Endothelial cell of umbilical vein (primary cell): Measurements from ENCODE around the gene LYRM9. TPM values are rescaled to one million over a fixed set of nuclear protein-coding genes. Genes with fewer than 3 reads are reported as not detected.

ENCODE experiments used
- BruUV-seq: library from RNA; stranded (reverse); fragments of 400-500 nt; replicated peaks from 2 replicates; lab custom pipeline; 2021; lab: Mats Ljungman, UMichigan
- CTCF ChIA-PET: fragments of 300-600, 350-600 bp; sonication (Branson Sonifier 250); formaldehyde crosslinking; loops from one replicate; lab custom pipeline; 2021; ENCODE audit warnings: antibody characterized with exemption, inconsistent platforms; lab: Charles Lee
- POLR2A ChIA-PET: fragments of 300-600, 350-600 bp; sonication (Branson Sonifier 250); formaldehyde crosslinking; loops from one replicate; lab custom pipeline; 2021; ENCODE audit warnings: antibody characterized with exemption, inconsistent platforms; lab: Charles Lee
- DNase-seq: peaks from one replicate; pipeline ENCODE4 v3.0.0-alpha.2; 2011; ENCODE audit warnings: low read depth, low spot score
- FAIRE-seq: peaks from 2 replicates; lab custom pipeline; 2011; peaks lifted over from hg19 to GRCh38; lab: Jason Lieb, UNC
- H2AFZ ChIP-seq: 2 replicates; pipeline ENCODE4 v1.6.0; 2012; ENCODE audit warnings: low read depth, low read length, control low read depth, inconsistent platforms
- H3K27ac ChIP-seq: 2 replicates; pipeline ENCODE4 v1.5.1; 2011; ENCODE audit warnings: low read depth, mild to moderate bottlenecking, control low read depth, low read length, moderate library complexity; ENCODE audit not compliant: insufficient read depth
- H3K27me3 ChIP-seq, 2 experiments: 2 replicates each; pipeline versions ENCODE4 v1.6.0 to v1.6.1; 2011; ENCODE audit warnings: low read length in 2 of 2, mixed read lengths in 1 of 2; ENCODE audit not compliant: control insufficient read depth in 2 of 2, insufficient read depth in 2 of 2
- H3K36me3 ChIP-seq, 2 experiments: 2 replicates in 1 of 2; 3 replicates in 1 of 2; pipeline ENCODE4 v1.5.1; 2011; ENCODE audit warnings: low read length in 2 of 2, mild to moderate bottlenecking in 1 of 2, moderate library complexity in 1 of 2; ENCODE audit not compliant: control insufficient read depth in 2 of 2, insufficient read depth in 2 of 2; ENCODE audit errors: extremely low read depth in 1 of 2
- H3K4me1 ChIP-seq: 3 replicates; pipeline ENCODE4 v1.5.1; 2011; ENCODE audit warnings: mild to moderate bottlenecking, low read length; ENCODE audit not compliant: control insufficient read depth, insufficient read depth; ENCODE audit errors: extremely low read depth
- H3K4me2 ChIP-seq: 2 replicates; pipeline ENCODE4 v1.6.1; 2011; ENCODE audit warnings: low read length, control low read depth, mixed read lengths; ENCODE audit not compliant: insufficient read depth
- H3K4me3 ChIP-seq, 3 experiments: fragments of 200-600 bp in 1 of 3; sonication (generic), shearing (Covaris generic) in 1 of 3; replicated peaks in 1 of 3; 2 replicates each; pipeline ENCODE4 v1.5.1; 2011 to 2016; ENCODE audit warnings: control low read depth in 3 of 3, low read length in 3 of 3, mild to moderate bottlenecking in 2 of 3, inconsistent platforms in 1 of 3, low read depth in 1 of 3, moderate library complexity in 1 of 3; ENCODE audit not compliant: insufficient read depth in 1 of 3
- H3K79me2 ChIP-seq: 2 replicates; pipeline ENCODE4 v1.6.0; 2012; ENCODE audit warnings: low read length, inconsistent platforms; ENCODE audit not compliant: control insufficient read depth, insufficient read depth
- H3K9ac ChIP-seq: replicated peaks from 2 replicates; pipeline ENCODE3; 2011; ENCODE audit warnings: low read length, control low read depth; ENCODE audit not compliant: insufficient read depth; ENCODE audit errors: extremely low read depth
- H3K9me1 ChIP-seq: replicated peaks from 3 replicates; pipeline ENCODE4 v1.6.0; 2011; ENCODE audit warnings: mild to moderate bottlenecking, low read length; ENCODE audit not compliant: control insufficient read depth, insufficient read depth; ENCODE audit errors: extremely low read depth
- H3K9me3 ChIP-seq: replicated peaks from 2 replicates; pipeline ENCODE4 v1.5.1; 2012; ENCODE audit warnings: low read length, inconsistent platforms; ENCODE audit not compliant: control insufficient read depth, insufficient read depth
- H4K20me1 ChIP-seq: replicated peaks from 2 replicates; pipeline ENCODE3; 2011; ENCODE audit warnings: mild to moderate bottlenecking, low read length; ENCODE audit not compliant: control insufficient read depth, insufficient read depth; ENCODE audit errors: extremely low read depth
- EZH2 ChIP-seq: IDR thresholded peaks from 2 replicates; pipeline ENCODE4 v1.6.1; 2012; ENCODE audit warnings: borderline replicate concordance, low read depth, mild to moderate bottlenecking, moderate library complexity, low read length, inconsistent platforms; ENCODE audit not compliant: severe bottlenecking
- FOS ChIP-seq: IDR thresholded peaks from 2 replicates; pipeline ENCODE4 v1.6.1; 2011; ENCODE audit warnings: mild to moderate bottlenecking, low read length, moderate library complexity, borderline replicate concordance; ENCODE audit not compliant: insufficient read depth
- GATA2 ChIP-seq: IDR thresholded peaks from 2 replicates; pipeline ENCODE4 v1.7.0; 2011; ENCODE audit warnings: low read depth, mild to moderate bottlenecking, moderate library complexity, mixed read lengths, low read length; ENCODE audit not compliant: insufficient read length, insufficient read depth
- JUN ChIP-seq: IDR thresholded peaks from 2 replicates; pipeline ENCODE4 v1.6.1; 2011; ENCODE audit warnings: borderline replicate concordance, low read depth; ENCODE audit not compliant: insufficient read length, insufficient read depth
- MYC ChIP-seq: IDR thresholded peaks from one replicate; pipeline ENCODE4 v1.6.1; 2011; ENCODE audit warnings: mild to moderate bottlenecking, low read depth, low read length
- POLR2A ChIP-seq: IDR thresholded peaks from 2 replicates; pipeline ENCODE4 v1.6.1; 2012; ENCODE audit warnings: low read depth, mild to moderate bottlenecking, control low read depth, low read length
- POLR2AphosphoS5 ChIP-seq: IDR thresholded peaks from 2 replicates; pipeline ENCODE4 v1.6.1; 2012; ENCODE audit warnings: low read depth, mild to moderate bottlenecking, control low read depth, low read length, moderate library complexity; ENCODE audit not compliant: insufficient read depth
- dilution Hi-C: fragments of 300-500 bp; cut with MboI; formaldehyde crosslinking; loops from one replicate; pipeline ENCODE4 v1.15.0; 2019; ENCODE audit warnings: low sequenced_read_pairs; ENCODE audit not compliant: extremely low pct_ligation_motif_present
- intact Hi-C: fragments of 100-400 bp; cut with micrococcal nuclease; formaldehyde crosslinking; loops from one replicate; pipeline ENCODE4 v1.10.0; 2022
- polyA plus RNA-seq, 4 experiments: library from polyadenylated mRNA; depleted of rRNA in 3 of 4; stranded (reverse) in 3 of 4; unstranded in 1 of 4; fragments of >200 nt; gene quantifications; 2 replicates each; pipeline versions ENCODE4 v1.2.1 to v1.2.3, GENCODE V29; 2011 to 2012; ENCODE audit warnings: missing spikeins in 1 of 4
- total RNA-seq: library from RNA; stranded (reverse); gene quantifications from 2 replicates; pipeline ENCODE4 v1.2.3, GENCODE V29; 2021
- TF ChIP-seq, protein P1 (sequence below): IDR thresholded peaks from 2 replicates; pipeline ENCODE4 v1.6.1; 2011; ENCODE audit not compliant: insufficient read depth, insufficient read length
- TF ChIP-seq, protein P2 (sequence below), 2 donors: IDR thresholded peaks; 1 replicate in 1 of 2; 2 replicates in 1 of 2; pipeline ENCODE4 v1.5.1; 2011; ENCODE audit warnings: low read length in 2 of 2, mild to moderate bottlenecking in 2 of 2, moderate library complexity in 2 of 2, control low read depth in 1 of 2, inconsistent platforms in 1 of 2, low read depth in 1 of 2; ENCODE audit not compliant: insufficient read depth in 1 of 2; ENCODE audit errors: extremely low read depth in 1 of 2

Gene LYRM9
- total and polyA plus RNA-seq, 2 donors (not counting 3 experiments of a cell fraction or from before 2014, with no cell fraction given), result 3.0 to 4.0 TPM

DNA sequence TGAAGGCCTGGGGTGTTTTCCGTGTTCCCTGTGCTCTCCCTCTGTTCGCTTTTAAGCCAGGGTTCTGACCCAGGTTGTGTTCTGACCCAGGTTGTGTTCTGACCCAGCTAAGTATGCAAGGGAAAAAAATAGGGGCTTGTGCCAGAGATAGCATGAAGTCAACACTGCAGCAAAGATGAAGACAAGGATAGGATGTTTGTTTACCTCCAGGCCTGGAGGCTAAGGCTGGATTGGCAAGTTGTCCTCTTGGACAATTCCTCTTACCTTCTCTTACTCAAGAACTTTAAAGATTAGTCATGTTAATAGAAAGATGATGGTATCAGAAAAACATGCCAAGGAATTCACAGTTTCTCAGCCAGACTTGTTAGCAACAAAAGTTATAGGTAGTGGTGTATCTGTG, 19.4 kb downstream of the LYRM9 start:
- no peaks in the 10 kb centered on the region for H4K20me1 ChIP-seq
- H3K4me1 ChIP-seq, result no peaks in the 10 kb centered on the region
- ChIA-PET CTCF (no interaction called here), POLR2A (no interaction called here)
- H3K4me3 ChIP-seq, result no peak overlapping the region
- H3K9me1 ChIP-seq, result no peaks in the 10 kb centered on the region
- H3K9me3 ChIP-seq, result no peaks in the 10 kb centered on the region
- FAIRE-seq (no peak), DNase-seq (no peak)
- no peaks in the 10 kb centered on the region for H3K36me3 ChIP-seq
- H3K27ac ChIP-seq, result no peak overlapping the region
- dilution Hi-C loops (no loop called here), intact Hi-C loops (no loop called here)
- no peak overlapping the region for H3K4me2 ChIP-seq
- no peak overlapping the region for H3K9ac ChIP-seq
- H2AFZ ChIP-seq, result no peak overlapping the region
- no peaks in the 10 kb centered on the region for H3K79me2 ChIP-seq
- H3K27me3 ChIP-seq, result peaks cover 2 to 5% of the 10 kb centered on the region in 2 experiments
- no TSS peak for BruUV-seq
- TF ChIP-seq EZH2 (no peak), MYC (no peak), POLR2A (no peak), GATA2 (no peak), POLR2AphosphoS5 (no peak), JUN (no peak), FOS (no peak)
- TF ChIP-seq, protein P1, sequence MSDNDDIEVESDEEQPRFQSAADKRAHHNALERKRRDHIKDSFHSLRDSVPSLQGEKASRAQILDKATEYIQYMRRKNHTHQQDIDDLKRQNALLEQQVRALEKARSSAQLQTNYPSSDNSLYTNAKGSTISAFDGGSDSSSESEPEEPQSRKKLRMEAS, result no peak
- TF ChIP-seq, protein P2, sequence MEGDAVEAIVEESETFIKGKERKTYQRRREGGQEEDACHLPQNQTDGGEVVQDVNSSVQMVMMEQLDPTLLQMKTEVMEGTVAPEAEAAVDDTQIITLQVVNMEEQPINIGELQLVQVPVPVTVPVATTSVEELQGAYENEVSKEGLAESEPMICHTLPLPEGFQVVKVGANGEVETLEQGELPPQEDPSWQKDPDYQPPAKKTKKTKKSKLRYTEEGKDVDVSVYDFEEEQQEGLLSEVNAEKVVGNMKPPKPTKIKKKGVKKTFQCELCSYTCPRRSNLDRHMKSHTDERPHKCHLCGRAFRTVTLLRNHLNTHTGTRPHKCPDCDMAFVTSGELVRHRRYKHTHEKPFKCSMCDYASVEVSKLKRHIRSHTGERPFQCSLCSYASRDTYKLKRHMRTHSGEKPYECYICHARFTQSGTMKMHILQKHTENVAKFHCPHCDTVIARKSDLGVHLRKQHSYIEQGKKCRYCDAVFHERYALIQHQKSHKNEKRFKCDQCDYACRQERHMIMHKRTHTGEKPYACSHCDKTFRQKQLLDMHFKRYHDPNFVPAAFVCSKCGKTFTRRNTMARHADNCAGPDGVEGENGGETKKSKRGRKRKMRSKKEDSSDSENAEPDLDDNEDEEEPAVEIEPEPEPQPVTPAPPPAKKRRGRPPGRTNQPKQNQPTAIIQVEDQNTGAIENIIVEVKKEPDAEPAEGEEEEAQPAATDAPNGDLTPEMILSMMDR (IDR thresholded peaks at IDR 0.05; ENCODE audit: extremely low read depth in 1 of 2, insufficient read depth in 1 of 2, low read depth in 1 of 2, low read length in 2 of 2), result no peak
